IPS DF 6.9 (cell line): Measurements from ENCODE around the gene KCNIP1.
A peak's percentile ranks its signal among the peaks of the same experiment; 100 is the strongest.
"Not testable (repeated sequence)": the region's sequence is repeated elsewhere in the genome, so short reads cannot be mapped to it uniquely, and the experiment has no call there.

ENCODE experiments used
- DNase-seq: peaks from one replicate; pipeline ENCODE4 v3.0.0-alpha.2; 2013; ENCODE audit warnings: low read depth, low spot score
- H3K27ac ChIP-seq: one replicate; pipeline ENCODE4 v1.5.1; 2013; ENCODE audit warnings: low read length, control low read depth
- H3K27me3 ChIP-seq: 2 replicates; pipeline ENCODE4 v1.6.1; 2013; ENCODE audit warnings: mild to moderate bottlenecking, low read length; ENCODE audit not compliant: control insufficient read depth, insufficient read depth
- H3K36me3 ChIP-seq: 2 replicates; pipeline ENCODE4 v1.6.1; 2013; ENCODE audit warnings: low read length; ENCODE audit not compliant: control insufficient read depth, insufficient read depth
- H3K4me1 ChIP-seq: 2 replicates; pipeline ENCODE4 v1.6.1; 2013; ENCODE audit warnings: low read length; ENCODE audit not compliant: control insufficient read depth, insufficient read depth
- H3K4me3 ChIP-seq: 2 replicates; pipeline ENCODE4 v1.5.1; 2013; ENCODE audit warnings: mild to moderate bottlenecking, low read length
- H3K9me3 ChIP-seq: 2 replicates; pipeline ENCODE4 v1.6.1; 2013; ENCODE audit warnings: low read length, inconsistent platforms; ENCODE audit not compliant: control insufficient read depth, insufficient read depth
- WGBS: extraction: QIAGEN DNeasy Blood & Tissue Kit; methylation state at CpG from one replicate; pipeline ENCODE4 v1.1.7; 2013; ENCODE audit warnings: mixed read lengths, missing lambda C conversion rate; ENCODE audit not compliant: insufficient read length, insufficient coverage; 5-methylcytosine and 5-hydroxymethylcytosine counted together

KCNIP1 gene

GRCh38 chr5:170755679-170756456 is 252.0 kb downstream of the KCNIP1 start:
- Histone ChIP-seq H3K9me3 (no peaks in the 10 kb centered on the region), H3K36me3 (no peaks in the 10 kb centered on the region), H3K27me3 (no peaks in the 10 kb centered on the region), H3K4me3 (no peak overlapping the region), H3K27ac (no peak overlapping the region), H3K4me1 (peaks cover 2% of the 10 kb centered on the region)
- no CpG with 5 or more reads among the region's 7 CpGs for WGBS
- DNase-seq: no peak

DNA sequence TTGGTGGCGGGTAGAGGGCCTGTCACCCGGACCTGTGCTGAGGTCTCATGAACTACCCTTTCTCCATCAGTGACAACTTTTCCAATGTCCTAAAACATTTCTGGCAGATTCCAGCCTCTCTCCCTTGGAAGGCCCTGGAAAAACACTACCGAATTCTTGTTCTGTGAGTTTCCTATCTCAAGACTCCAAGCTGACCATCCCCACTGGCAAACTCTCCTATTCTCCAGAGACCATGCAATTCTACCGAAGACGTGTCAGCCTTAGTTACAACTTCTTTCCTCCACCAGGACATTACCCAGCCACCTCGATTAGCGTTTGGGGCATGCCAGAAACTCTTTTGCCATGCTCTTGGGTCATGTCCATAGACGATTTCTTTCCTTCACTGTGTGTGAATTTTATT is 252.9 kb downstream of the KCNIP1 start:
- Histone ChIP-seq H3K36me3 (no peaks in the 10 kb centered on the region), H3K27ac (no peak overlapping the region), H3K9me3 (no peaks in the 10 kb centered on the region), H3K4me1 (peaks cover 5% of the 10 kb centered on the region), H3K27me3 (no peaks in the 10 kb centered on the region), H3K4me3 (no peak overlapping the region)
- DNase-seq: no peak
- WGBS: no CpG with 5 or more reads among the region's 8 CpGs

DNA sequence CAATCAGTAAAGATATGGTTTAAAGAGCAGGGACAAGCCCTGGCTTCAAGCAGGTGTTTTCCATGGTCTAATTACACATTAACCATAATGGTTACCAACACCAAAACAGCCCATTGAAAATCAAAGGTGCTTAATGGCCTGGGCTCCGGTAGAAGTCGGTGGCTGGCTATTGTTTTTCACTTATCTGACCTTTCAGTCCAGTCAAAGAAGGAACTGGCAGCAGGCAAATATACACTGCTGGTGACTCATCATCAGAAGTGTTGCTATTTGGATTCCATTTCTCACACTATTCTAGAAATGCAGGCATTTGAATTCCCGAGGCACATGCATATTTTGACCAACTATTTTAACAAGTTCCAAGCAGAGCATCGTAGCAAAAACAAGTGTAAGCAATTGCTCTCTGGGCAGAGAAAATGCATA is 253.4 kb downstream of the KCNIP1 start:
- H3K27ac ChIP-seq: no peak overlapping the region
- peaks cover 7% of the 10 kb centered on the region for H3K4me1 ChIP-seq
- H3K4me3 ChIP-seq: no peak overlapping the region
- no peaks in the 10 kb centered on the region for H3K27me3 ChIP-seq
- no peak for DNase-seq
- no CpG with 5 or more reads among the region's 4 CpGs for WGBS
- H3K36me3 ChIP-seq: no peaks in the 10 kb centered on the region
- no peaks in the 10 kb centered on the region for H3K9me3 ChIP-seq

DNA sequence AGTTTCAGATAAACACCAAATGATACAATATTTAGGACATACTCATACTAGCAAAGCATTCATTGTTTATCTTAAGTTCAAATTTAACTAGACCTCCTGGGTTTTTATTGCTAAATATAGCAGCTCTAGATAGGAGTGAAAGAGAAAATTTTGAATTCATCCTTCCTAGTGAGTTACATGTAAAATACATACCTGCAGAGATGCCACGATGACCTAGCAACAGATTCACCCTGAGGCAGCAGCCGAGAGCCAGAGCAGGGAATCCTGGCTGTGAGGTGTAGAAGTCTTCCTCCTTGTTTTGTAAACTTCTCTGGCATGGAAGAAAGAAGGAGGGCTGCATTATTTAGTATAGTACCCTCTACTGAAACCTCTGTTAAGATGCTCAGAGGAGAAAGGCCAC is 253.8 kb downstream of the KCNIP1 start:
- WGBS: no CpG with 5 or more reads among the region's 2 CpGs
- H3K27ac ChIP-seq: no peak overlapping the region
- H3K27me3 ChIP-seq: no peaks in the 10 kb centered on the region
- H3K36me3 ChIP-seq: no peaks in the 10 kb centered on the region
- DNase-seq: no peak
- H3K4me3 ChIP-seq: no peak overlapping the region
- no peaks in the 10 kb centered on the region for H3K9me3 ChIP-seq
- H3K4me1 ChIP-seq: peaks cover 7% of the 10 kb centered on the region

DNA sequence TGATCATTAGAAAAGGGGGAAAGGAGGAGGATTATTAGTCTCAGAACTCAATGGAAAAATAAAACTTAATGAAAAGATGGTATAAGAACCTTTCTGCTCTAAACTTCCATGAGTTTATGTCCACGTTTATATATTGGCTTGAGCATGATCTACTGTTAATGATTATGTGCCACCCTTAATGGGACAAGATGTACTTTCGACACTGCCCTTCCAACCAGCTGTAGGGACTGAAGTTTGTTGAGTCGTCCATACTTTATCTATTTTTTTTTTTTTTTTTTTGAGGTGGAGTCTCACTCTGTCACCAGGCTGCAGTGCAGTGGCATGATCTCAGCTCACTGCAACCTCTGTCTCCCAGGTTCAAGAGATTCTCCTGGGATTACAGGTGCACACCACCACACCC is 254.7 kb downstream of the KCNIP1 start:
- no CpG with 5 or more reads among the region's 3 CpGs for WGBS
- no peak overlapping the region for H3K27ac ChIP-seq
- no peaks in the 10 kb centered on the region for H3K27me3 ChIP-seq
- H3K4me3 ChIP-seq: no peak overlapping the region
- no peaks in the 10 kb centered on the region for H3K9me3 ChIP-seq
- H3K4me1 ChIP-seq: peaks cover 7% of the 10 kb centered on the region
- no peak for DNase-seq
- H3K36me3 ChIP-seq: no peaks in the 10 kb centered on the region

GRCh38 chr5:170760113-170760512 is 256.3 kb downstream of the KCNIP1 start:
- H3K4me3 ChIP-seq: no peak overlapping the region
- peaks cover 7% of the 10 kb centered on the region for H3K4me1 ChIP-seq
- H3K9me3 ChIP-seq: no peaks in the 10 kb centered on the region
- H3K36me3 ChIP-seq: no peaks in the 10 kb centered on the region
- WGBS: no CpG with 5 or more reads among the region's 9 CpGs
- H3K27me3 ChIP-seq: no peaks in the 10 kb centered on the region
- no peak for DNase-seq
- peak overlapping the region; percentile 58 for H3K27ac ChIP-seq

GRCh38 chr5:170761048-170761707 is 257.4 kb downstream of the KCNIP1 start:
- peak overlapping the region; percentile 92 for H3K27ac ChIP-seq
- no CpG with 5 or more reads among the region's 7 CpGs for WGBS
- no peak overlapping the region for H3K4me3 ChIP-seq
- H3K9me3 ChIP-seq: no peaks in the 10 kb centered on the region
- peaks cover 7% of the 10 kb centered on the region for H3K4me1 ChIP-seq
- H3K36me3 ChIP-seq: no peaks in the 10 kb centered on the region
- peak; percentile 84 for DNase-seq
- H3K27me3 ChIP-seq: no peaks in the 10 kb centered on the region

DNA sequence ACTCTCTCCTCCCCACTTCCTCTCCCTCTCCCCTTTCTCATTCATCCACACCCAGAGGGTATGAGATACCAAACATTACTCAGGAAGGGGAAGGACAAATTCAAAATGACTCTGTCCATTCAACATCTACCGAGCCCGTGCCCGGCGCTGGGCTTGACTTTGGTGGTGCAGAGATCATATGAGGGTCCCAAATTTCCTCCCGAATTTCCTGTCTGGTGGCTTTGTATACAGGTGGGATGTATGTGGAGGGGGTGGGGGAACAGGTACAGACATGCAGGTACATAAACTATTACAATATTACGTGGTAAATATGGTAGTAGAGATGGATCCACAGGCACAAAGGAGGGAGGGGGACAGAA is 257.9 kb downstream of the KCNIP1 start:
- WGBS: no CpG with 5 or more reads among the region's 6 CpGs

DNA sequence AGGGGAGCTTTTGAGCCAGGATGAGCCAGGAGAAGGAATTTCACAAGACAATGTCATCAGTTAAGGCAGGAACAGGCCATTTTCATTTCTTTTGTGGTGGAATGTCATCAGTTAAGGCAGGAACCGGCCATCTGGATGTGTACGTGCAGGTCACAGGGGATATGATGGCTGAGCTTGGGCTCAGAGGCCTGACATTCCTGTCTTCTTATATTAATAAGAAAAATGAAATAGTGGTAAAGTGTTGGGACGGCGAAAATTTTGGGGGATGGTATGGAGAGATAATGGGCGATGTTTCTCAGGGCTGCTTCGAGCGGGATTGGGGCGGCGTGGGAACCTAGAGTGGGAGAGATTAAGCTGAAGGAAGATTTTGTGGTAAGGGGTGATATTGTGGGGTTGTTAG is 258.5 kb downstream of the KCNIP1 start:
- WGBS: no CpG with 5 or more reads among the region's 9 CpGs
- H3K36me3 ChIP-seq, DNase-seq, H3K9me3 ChIP-seq, H3K27me3 ChIP-seq, H3K4me1 ChIP-seq, H3K4me3 ChIP-seq: not testable (repeated sequence)
- peak overlapping the region; percentile 92 for H3K27ac ChIP-seq

More for the DNA sequence above, 257.9 kb downstream of the KCNIP1 start:
- no peak overlapping the region for H3K4me3 ChIP-seq
- no peaks in the 10 kb centered on the region for H3K27me3 ChIP-seq
- H3K4me1 ChIP-seq: peaks cover 7% of the 10 kb centered on the region
- H3K9me3 ChIP-seq: no peaks in the 10 kb centered on the region
- no peaks in the 10 kb centered on the region for H3K36me3 ChIP-seq
- no peak for DNase-seq
- peak overlapping the region; percentile 92 for H3K27ac ChIP-seq

DNA sequence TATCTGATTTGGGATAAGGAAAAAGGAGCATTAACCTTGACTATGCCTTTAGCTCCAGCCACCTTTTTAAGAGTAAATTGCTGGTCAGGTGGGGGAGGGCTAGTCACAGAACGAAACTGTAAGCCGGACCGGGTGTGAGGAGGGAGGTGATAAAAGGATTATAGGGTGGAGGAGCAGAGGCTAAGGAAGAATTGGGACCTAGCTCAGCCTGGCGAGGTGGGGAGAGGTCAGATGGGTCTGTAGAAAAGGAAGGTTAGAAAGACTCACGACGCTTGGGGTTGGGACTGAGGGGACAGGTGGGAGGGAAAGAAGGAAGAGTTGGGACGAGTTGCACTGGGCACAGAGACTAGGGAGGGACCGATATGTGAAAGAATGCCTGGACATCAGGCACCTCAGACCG is 262.0 kb downstream of the KCNIP1 start:
- DNase-seq, H3K36me3 ChIP-seq, H3K4me3 ChIP-seq, H3K27me3 ChIP-seq, H3K9me3 ChIP-seq, H3K4me1 ChIP-seq, H3K27ac ChIP-seq: not testable (repeated sequence)
- WGBS: no CpG with 5 or more reads among the region's 9 CpGs

DNA sequence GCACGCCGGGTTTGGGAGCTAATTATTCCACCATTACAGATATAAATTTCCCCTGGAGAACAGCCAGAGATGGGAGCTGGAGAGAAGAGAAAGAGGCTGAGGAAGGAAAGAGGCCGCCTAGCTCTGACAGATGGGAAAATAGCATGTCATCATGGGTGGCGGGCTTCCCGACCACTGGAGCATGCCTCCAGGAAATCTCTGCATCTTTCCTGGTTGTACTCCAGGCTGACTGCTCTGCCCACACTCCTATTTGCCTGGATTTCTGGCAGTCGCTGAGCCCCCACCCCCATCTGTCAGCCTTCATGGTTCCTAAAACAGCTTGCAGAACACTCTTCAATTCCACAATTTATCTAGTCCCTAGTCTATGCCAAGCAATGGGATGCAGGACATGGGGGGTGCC is 265.4 kb downstream of the KCNIP1 start:
- no peak for DNase-seq
- H3K9me3 ChIP-seq: no peaks in the 10 kb centered on the region
- H3K27ac ChIP-seq: no peak overlapping the region
- peaks cover 5% of the 10 kb centered on the region; the same call in 1 of the 2 replicates for H3K4me1 ChIP-seq
- H3K36me3 ChIP-seq: no peaks in the 10 kb centered on the region
- no peak overlapping the region for H3K4me3 ChIP-seq
- no peaks in the 10 kb centered on the region for H3K27me3 ChIP-seq
- no CpG with 5 or more reads among the region's 6 CpGs for WGBS
